Measurements from ENCODE around the gene ZNF654.

- TF ChIP-seq CTCF (conservative IDR thresholded peaks at IDR 0.05; ENCODE audit: low read depth, low read length) (no peak), EZH2 (IDR thresholded peaks at IDR 0.05; ENCODE audit: low read length, unreplicated experiment) (no peak), EZH2phosphoT487 (IDR thresholded peaks at IDR 0.05; ENCODE audit: borderline replicate concordance, low read length) (no peak)
These were observed 109.1 kb downstream of the ZNF654 start for GRCh38 chr3:88168171-88168570.

Data from PC-3 (cell line).